ENCODE data around the gene GPD2.

GPD2 gene

GRCh38 chr2:156436497-156437085 is 412 bp downstream of the GPD2 start:
- DNase-seq = peak; percentile 31

- DNase-seq = no peak
Measured at GRCh38 chr2:156437272-156437930, 1.2 kb downstream of the GPD2 start.

- no peak for DNase-seq
Measured at GRCh38 chr2:156437931-156438410, 1.8 kb downstream of the GPD2 start.

- no peak for DNase-seq
Measured at GRCh38 chr2:156443089-156443488, 6.9 kb downstream of the GPD2 start.

- no peak for DNase-seq
Measured at GRCh38 chr2:156445296-156446220, 9.4 kb downstream of the GPD2 start.

GRCh38 chr2:156447761-156448160 is 11.6 kb downstream of the GPD2 start:
- no peak for DNase-seq

- DNase-seq = no peak
Measured at GRCh38 chr2:156448766-156449165, 12.6 kb downstream of the GPD2 start.

GRCh38 chr2:156452971-156453370 is 16.8 kb downstream of the GPD2 start:
- no peak for DNase-seq

GRCh38 chr2:156455361-156455975 is 19.3 kb downstream of the GPD2 start:
- DNase-seq = no peak

GRCh38 chr2:156456616-156457015 is 20.4 kb downstream of the GPD2 start:
- no peak for DNase-seq

GRCh38 chr2:156457523-156458517 is 21.6 kb downstream of the GPD2 start:
- DNase-seq = no peak

- no peak for DNase-seq
Measured at GRCh38 chr2:156459720-156460119, 23.5 kb downstream of the GPD2 start.

- DNase-seq = no peak
Measured at GRCh38 chr2:156464106-156464505, 27.9 kb downstream of the GPD2 start.

GRCh38 chr2:156465573-156465972 is 29.4 kb downstream of the GPD2 start:
- no peak for DNase-seq

- no peak for DNase-seq
Measured at GRCh38 chr2:156466739-156467405, 30.7 kb downstream of the GPD2 start.

- DNase-seq = no peak
Measured at GRCh38 chr2:156470975-156471583, 34.9 kb downstream of the GPD2 start.

- no peak for DNase-seq
Measured at GRCh38 chr2:156471762-156472161, 35.6 kb downstream of the GPD2 start.

GRCh38 chr2:156472686-156473085 is 36.5 kb downstream of the GPD2 start:
- DNase-seq = no peak

- DNase-seq = no peak
Measured at GRCh38 chr2:156473445-156473844, 37.3 kb downstream of the GPD2 start.

GRCh38 chr2:156474401-156474800 is 38.2 kb downstream of the GPD2 start:
- DNase-seq = no peak
